Mesodermal cell (in vitro differentiated cells): ENCODE results near the gene PPIE.

Source experiments
- H3K27ac ChIP-seq: 2 replicates; pipeline ENCODE4 v1.7.0; 2013; ENCODE audit warnings: mild to moderate bottlenecking, low read depth, low read length, moderate library complexity; ENCODE audit not compliant: severe bottlenecking
- H3K36me3 ChIP-seq: 2 replicates; pipeline ENCODE4 v1.7.1; 2013; ENCODE audit warnings: mild to moderate bottlenecking, low read length, moderate library complexity; ENCODE audit not compliant: control insufficient read depth, insufficient read depth
- H3K4me1 ChIP-seq: one replicate; pipeline ENCODE4 v1.7.1; 2013; ENCODE audit warnings: mild to moderate bottlenecking, low read length; ENCODE audit not compliant: insufficient read depth, control insufficient read depth, poor library complexity, severe bottlenecking
- H3K4me3 ChIP-seq: 2 replicates; pipeline ENCODE4 v1.7.0; 2013; ENCODE audit warnings: low read length, control low read depth, mild to moderate bottlenecking; ENCODE audit not compliant: insufficient read depth, poor library complexity, severe bottlenecking; ENCODE audit errors: extremely low read depth
- H3K9me3 ChIP-seq: 2 replicates; pipeline ENCODE4 v1.7.1; 2013; ENCODE audit warnings: mild to moderate bottlenecking, low read length, moderate library complexity; ENCODE audit not compliant: control insufficient read depth
- WGBS, 2 experiments: methylation state at CpG; one replicate each; pipeline ENCODE4 v1.1.5; 2013; ENCODE audit warnings: missing lambda C conversion rate in 2 of 2; ENCODE audit not compliant: insufficient coverage in 2 of 2; 5-methylcytosine and 5-hydroxymethylcytosine counted together

PPIE gene

GRCh38 chr1:39720094-39720999 lies 18.3 kb upstream of the PPIE start:
- Histone ChIP-seq H3K36me3 (no peaks in the 10 kb centered on the region), H3K9me3 (no peaks in the 10 kb centered on the region), H3K4me1 (no peaks in the 10 kb centered on the region), H3K4me3 (no peak overlapping the region), H3K27ac (no peak overlapping the region)
- WGBS, 2 experiments, result 46 to 48% methylated on average over 6 to 7 of the region's 7 CpGs

- H3K4me3 ChIP-seq, result no peak overlapping the region
- H3K27ac ChIP-seq, result no peak overlapping the region
- no peaks in the 10 kb centered on the region for H3K9me3 ChIP-seq
- H3K36me3 ChIP-seq, result no peaks in the 10 kb centered on the region
- H3K4me1 ChIP-seq, result no peaks in the 10 kb centered on the region
Measured at GRCh38 chr1:39721664-39722063, 17.0 kb upstream of the PPIE start.

- no CpG with 5 or more reads among the region's 2 CpGs for WGBS, 2 experiments
- Histone ChIP-seq H3K36me3 (no peaks in the 10 kb centered on the region), H3K9me3 (no peaks in the 10 kb centered on the region), H3K4me3 (no peak overlapping the region), H3K27ac (no peak overlapping the region), H3K4me1 (no peaks in the 10 kb centered on the region)
Measured at GRCh38 chr1:39722495-39722894, 16.2 kb upstream of the PPIE start.

GRCh38 chr1:39726600-39726999 lies 12.1 kb upstream of the PPIE start:
- H3K36me3 ChIP-seq, result no peaks in the 10 kb centered on the region
- H3K9me3 ChIP-seq, result no peaks in the 10 kb centered on the region
- WGBS, 2 experiments, result no CpG with 5 or more reads among the region's 3 CpGs
- H3K27ac ChIP-seq, result no peak overlapping the region
- no peak overlapping the region for H3K4me3 ChIP-seq
- H3K4me1 ChIP-seq, result no peaks in the 10 kb centered on the region

GRCh38 chr1:39727221-39727931 lies 11.3 kb upstream of the PPIE start:
- Histone ChIP-seq H3K36me3 (no peaks in the 10 kb centered on the region), H3K27ac (no peak overlapping the region), H3K4me3 (no peak overlapping the region), H3K4me1 (no peaks in the 10 kb centered on the region), H3K9me3 (no peaks in the 10 kb centered on the region)
- WGBS, 2 experiments, result 45 to 53% methylated on average over 8 to 9 of the region's 10 CpGs

GRCh38 chr1:39727932-39728317 lies 10.8 kb upstream of the PPIE start:
- Histone ChIP-seq H3K9me3 (no peaks in the 10 kb centered on the region), H3K4me1 (no peaks in the 10 kb centered on the region), H3K36me3 (no peaks in the 10 kb centered on the region), H3K27ac (no peak overlapping the region), H3K4me3 (no peak overlapping the region)
- 68 to 73% methylated on average over 9 to 13 of the region's 14 CpGs for WGBS, 2 experiments

- no peak overlapping the region for H3K27ac ChIP-seq
- no peaks in the 10 kb centered on the region for H3K9me3 ChIP-seq
- no peaks in the 10 kb centered on the region for H3K4me1 ChIP-seq
- no peak overlapping the region for H3K4me3 ChIP-seq
- no peaks in the 10 kb centered on the region for H3K36me3 ChIP-seq
- WGBS, 2 experiments, result 69 to 89% methylated on average over 2 to 3 of the region's 3 CpGs
Measured at GRCh38 chr1:39729030-39729429, 9.7 kb upstream of the PPIE start.

GRCh38 chr1:39729842-39730241 lies 8.8 kb upstream of the PPIE start:
- H3K4me1 ChIP-seq, result no peaks in the 10 kb centered on the region
- no peaks in the 10 kb centered on the region for H3K9me3 ChIP-seq
- 59 to 63% methylated on average over 2 of the region's 4 CpGs for WGBS, 2 experiments
- H3K36me3 ChIP-seq, result no peaks in the 10 kb centered on the region
- no peak overlapping the region for H3K4me3 ChIP-seq
- H3K27ac ChIP-seq, result no peak overlapping the region

GRCh38 chr1:39732730-39733129 lies 6.0 kb upstream of the PPIE start:
- H3K9me3 ChIP-seq, result no peaks in the 10 kb centered on the region
- no peaks in the 10 kb centered on the region for H3K36me3 ChIP-seq
- no peak overlapping the region for H3K27ac ChIP-seq
- 46 to 59% methylated on average over 2 to 3 of the region's 3 CpGs for WGBS, 2 experiments
- H3K4me1 ChIP-seq, result no peaks in the 10 kb centered on the region
- no peak overlapping the region for H3K4me3 ChIP-seq

- no peaks in the 10 kb centered on the region for H3K4me1 ChIP-seq
- 69 to 81% methylated on average over 4 to 7 of the region's 7 CpGs for WGBS, 2 experiments
- no peak overlapping the region for H3K4me3 ChIP-seq
- H3K36me3 ChIP-seq, result no peaks in the 10 kb centered on the region
- H3K27ac ChIP-seq, result no peak overlapping the region
- no peaks in the 10 kb centered on the region for H3K9me3 ChIP-seq
Measured at GRCh38 chr1:39733161-39733560, 5.5 kb upstream of the PPIE start.

GRCh38 chr1:39735731-39736130 lies 3.0 kb upstream of the PPIE start:
- Histone ChIP-seq H3K4me3 (no peak overlapping the region), H3K36me3 (peaks cover 6% of the 10 kb centered on the region), H3K27ac (no peak overlapping the region), H3K4me1 (peaks cover 3% of the 10 kb centered on the region), H3K9me3 (no peaks in the 10 kb centered on the region)
- 83% methylated on average over 1 of the region's 3 CpGs; no CpG with 5 or more reads in 1 of the 2 experiments for WGBS, 2 experiments
